DMS 273 (cell line): ENCODE results near the gene VHLL.
"Not testable (repeated sequence)": the region's sequence is repeated elsewhere in the genome, so short reads cannot be mapped to it uniquely, and the experiment has no call there.

Experiments
- DNase-seq: peaks from one replicate; lab custom pipeline; 2025; ENCODE audit not compliant: unreplicated experiment; lab: John Stamatoyannopoulos, UW

Gene VHLL

GRCh38 chr1:156298852-156299357 lies at the start of gene VHLL:
TSS of gene VHLL (minus strand) at chr1:156299307. CDS start at chr1:156299189, 118 bp downstream.
- DNase-seq = no peak

GRCh38 chr1:156347331-156347730 lies 48.2 kb upstream of the VHLL start:
- no peak for DNase-seq

GRCh38 chr1:156346636-156347035 lies 47.5 kb upstream of the VHLL start:
- DNase-seq = peak; percentile 78

- DNase-seq = not testable (repeated sequence)
These were observed 46.9 kb upstream of the VHLL start for GRCh38 chr1:156346035-156346434.

- no peak for DNase-seq
These were observed 45.3 kb upstream of the VHLL start for GRCh38 chr1:156344409-156344808.

GRCh38 chr1:156342166-156342955 lies 43.3 kb upstream of the VHLL start:
- DNase-seq = no peak

GRCh38 chr1:156338180-156338976 lies 39.3 kb upstream of the VHLL start, which contains the start of the genes CCT3 and TSACC:
TSS of gene CCT3 (minus strand) at chr1:156338292. CDS start at chr1:156338184, 108 bp downstream.
TSS of gene TSACC (plus strand) at chr1:156338526. CDS start at chr1:156339758, 1,232 bp downstream.
- peak; percentile 100 for DNase-seq

- DNase-seq = peak; percentile 73
These were observed 38.7 kb upstream of the VHLL start for GRCh38 chr1:156337888-156338179.

GRCh38 chr1:156337052-156337887 lies 38.2 kb upstream of the VHLL start:
- DNase-seq = peak; percentile 26

- DNase-seq = peak; percentile 55
These were observed 37.1 kb upstream of the VHLL start for GRCh38 chr1:156336242-156336641.

GRCh38 chr1:156323179-156323578 lies 24.1 kb upstream of the VHLL start:
- not testable (repeated sequence) for DNase-seq

- DNase-seq = no peak
These were observed 21.5 kb upstream of the VHLL start for GRCh38 chr1:156320560-156320959.

- DNase-seq = peak; percentile 56
These were observed 20.6 kb upstream of the VHLL start for GRCh38 chr1:156319664-156320063.

GRCh38 chr1:156316909-156317308 lies 17.8 kb upstream of the VHLL start:
- DNase-seq = no peak

- no peak for DNase-seq
These were observed 11.9 kb upstream of the VHLL start for GRCh38 chr1:156310962-156311361.

- no peak for DNase-seq
These were observed 9.0 kb upstream of the VHLL start for GRCh38 chr1:156308078-156308477.

- DNase-seq = no peak
These were observed 6.1 kb upstream of the VHLL start for GRCh38 chr1:156305215-156305614.

- no peak for DNase-seq
These were observed 4.1 kb upstream of the VHLL start for GRCh38 chr1:156303241-156303640.

GRCh38 chr1:156295391-156295947 lies 3.6 kb downstream of the VHLL start, which contains the start of gene GLMP:
TSS of gene GLMP (minus strand) at chr1:156295679. CDS start at chr1:156295645, 34 bp downstream.
- DNase-seq = peak; percentile 80

GRCh38 chr1:156293895-156294294 lies 5.2 kb downstream of the VHLL start:
- no peak for DNase-seq

GRCh38 chr1:156293098-156293434 lies 6.0 kb downstream of the VHLL start:
- no peak for DNase-seq
